ENCODE results near the gene HNRNPH1.

GRCh38 chr5:179599100-179599499 lies 24.4 kb downstream of the HNRNPH1 start:
- TF ChIP-seq POLR2A (IDR thresholded peaks at IDR 0.05) (no peak), CTCF (IDR thresholded peaks at IDR 0.05) (no peak), EP300 (IDR thresholded peaks at IDR 0.05) (no peak)
